Upper lobe of right lung (tissue), 1 donor: ENCODE measurements around the gene GPD1. TPM values are rescaled to one million over a fixed set of nuclear protein-coding genes. Genes with fewer than 3 reads are reported as not detected.

Source experiments
- ATAC-seq: fragments of 200-7000 bp; cut with Tn5 transposase; one replicate; pipeline ENCODE4 v1.9.1; 2020; ENCODE audit warnings: mild to moderate bottlenecking, moderate library complexity
- DNase-seq: peaks from one replicate; pipeline ENCODE4 v3.0.0-alpha.2; 2020
- H3K27ac ChIP-seq: fragments of 200-600 bp; one replicate; pipeline ENCODE4 v1.8.0; 2022
- H3K27me3 ChIP-seq: fragments of 200-600 bp; one replicate; pipeline ENCODE4 v1.8.0; 2022; ENCODE audit warnings: mild to moderate bottlenecking
- H3K36me3 ChIP-seq: fragments of 200-600 bp; one replicate; pipeline ENCODE4 v1.8.0; 2022
- H3K4me1 ChIP-seq: fragments of 200-600 bp; one replicate; pipeline ENCODE4 v1.8.0; 2022
- H3K4me3 ChIP-seq: fragments of 200-600 bp; one replicate; pipeline ENCODE4 v1.8.0; 2022; ENCODE audit warnings: mild to moderate bottlenecking
- H3K9me3 ChIP-seq: fragments of 200-600 bp; one replicate; pipeline ENCODE4 v1.8.0; 2022
- intact Hi-C: fragments of 100-400 bp; cut with DNase I; formaldehyde crosslinking; loops from one replicate; pipeline ENCODE4 v1.11.0; 2022
- total RNA-seq: library from RNA; stranded (reverse); fragmentation: NEBNext Ultra II Directional; extraction: Animal tissue kit (Norgen Biotek cat#: 25700); gene quantifications from one replicate; pipeline ENCODE4 v1.2.1, GENCODE V29; 2021
- TF ChIP-seq, protein P1 (sequence below): fragments of 200-600 bp; IDR thresholded peaks from one replicate; pipeline ENCODE4 v1.8.0; 2022; ENCODE audit warnings: antibody characterized with exemption
- donor health status: DM: no; HTN: yes; CAD: no; lungs with severe emphysema.

GPD1 gene
- total RNA-seq, 1 donor from 2014 or later, result 32.9 TPM

- Histone ChIP-seq H3K4me3 (peak overlapping the region; percentile 58), H3K27ac (no peak overlapping the region), H3K27me3 (peaks cover 18% of the 10 kb centered on the region), H3K9me3 (no peaks in the 10 kb centered on the region), H3K4me1 (peaks cover 7% of the 10 kb centered on the region), H3K36me3 (no peaks in the 10 kb centered on the region)
- intact Hi-C loops, result loop anchor here (5.0 to 10.0 kb wide), 2 partner anchors 91 to 193 kb away; no protein-coding TSS in a partner anchor
- no peak for ATAC-seq
- TF ChIP-seq, protein P1, sequence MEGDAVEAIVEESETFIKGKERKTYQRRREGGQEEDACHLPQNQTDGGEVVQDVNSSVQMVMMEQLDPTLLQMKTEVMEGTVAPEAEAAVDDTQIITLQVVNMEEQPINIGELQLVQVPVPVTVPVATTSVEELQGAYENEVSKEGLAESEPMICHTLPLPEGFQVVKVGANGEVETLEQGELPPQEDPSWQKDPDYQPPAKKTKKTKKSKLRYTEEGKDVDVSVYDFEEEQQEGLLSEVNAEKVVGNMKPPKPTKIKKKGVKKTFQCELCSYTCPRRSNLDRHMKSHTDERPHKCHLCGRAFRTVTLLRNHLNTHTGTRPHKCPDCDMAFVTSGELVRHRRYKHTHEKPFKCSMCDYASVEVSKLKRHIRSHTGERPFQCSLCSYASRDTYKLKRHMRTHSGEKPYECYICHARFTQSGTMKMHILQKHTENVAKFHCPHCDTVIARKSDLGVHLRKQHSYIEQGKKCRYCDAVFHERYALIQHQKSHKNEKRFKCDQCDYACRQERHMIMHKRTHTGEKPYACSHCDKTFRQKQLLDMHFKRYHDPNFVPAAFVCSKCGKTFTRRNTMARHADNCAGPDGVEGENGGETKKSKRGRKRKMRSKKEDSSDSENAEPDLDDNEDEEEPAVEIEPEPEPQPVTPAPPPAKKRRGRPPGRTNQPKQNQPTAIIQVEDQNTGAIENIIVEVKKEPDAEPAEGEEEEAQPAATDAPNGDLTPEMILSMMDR, result no peak
- DNase-seq, result no peak
Observed at GRCh38 chr12:50057896-50058670, 45.7 kb upstream of the GPD1 start.

DNA sequence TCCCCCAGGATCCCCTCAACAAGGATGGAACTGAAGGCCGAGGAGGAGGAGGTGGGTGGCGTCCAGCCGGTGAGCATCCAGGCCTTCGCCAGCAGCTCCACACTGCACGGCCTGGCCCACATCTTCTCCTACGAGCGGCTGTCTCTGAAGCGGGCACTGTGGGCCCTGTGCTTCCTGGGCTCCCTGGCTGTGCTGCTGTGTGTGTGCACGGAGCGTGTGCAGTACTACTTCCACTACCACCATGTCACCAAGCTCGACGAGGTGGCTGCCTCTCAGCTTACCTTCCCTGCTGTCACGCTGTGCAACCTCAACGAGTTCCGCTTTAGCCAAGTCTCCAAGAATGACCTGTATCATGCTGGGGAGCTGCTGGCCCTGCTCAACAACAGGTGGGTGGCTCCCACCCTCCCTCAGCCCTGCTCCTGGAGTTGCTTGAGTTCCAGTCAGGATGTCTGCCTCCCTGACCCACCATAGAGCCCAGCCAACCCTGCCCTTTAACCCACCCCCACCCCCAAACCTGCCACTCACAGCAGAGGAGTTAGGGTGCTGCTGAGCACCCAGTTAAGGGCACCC lies 45.0 kb upstream of the GPD1 start:
- no peak for DNase-seq
- no peaks in the 10 kb centered on the region for H3K36me3 ChIP-seq
- TF ChIP-seq, protein P1, result no peak
- no peak overlapping the region for H3K4me3 ChIP-seq
- H3K27me3 ChIP-seq, result peaks cover 18% of the 10 kb centered on the region
- intact Hi-C loops, result loop anchor here (5.0 to 10.0 kb wide), 2 partner anchors 92 to 194 kb away; no protein-coding TSS in a partner anchor
- ATAC-seq, result no peak
- peaks cover 7% of the 10 kb centered on the region for H3K4me1 ChIP-seq
- H3K9me3 ChIP-seq, result no peaks in the 10 kb centered on the region
- H3K27ac ChIP-seq, result no peak overlapping the region

- no peak for ATAC-seq
- TF ChIP-seq, protein P1, result no peak
- intact Hi-C loops, result loop anchor here (5.0 to 10.0 kb wide), 2 partner anchors 92 to 195 kb away; no protein-coding TSS in a partner anchor
- no peaks in the 10 kb centered on the region for H3K9me3 ChIP-seq
- H3K4me1 ChIP-seq, result peaks cover 7% of the 10 kb centered on the region
- no peak overlapping the region for H3K4me3 ChIP-seq
- H3K27me3 ChIP-seq, result peaks cover 18% of the 10 kb centered on the region
- no peaks in the 10 kb centered on the region for H3K36me3 ChIP-seq
- DNase-seq, result no peak
- no peak overlapping the region for H3K27ac ChIP-seq
Observed at GRCh38 chr12:50059440-50060119, 44.2 kb upstream of the GPD1 start.

GRCh38 chr12:50060120-50060468 lies 43.7 kb upstream of the GPD1 start:
- no peaks in the 10 kb centered on the region for H3K36me3 ChIP-seq
- no peak for ATAC-seq
- intact Hi-C loops, result no loop called here

GRCh38 chr12:50061171-50061570 lies 42.6 kb upstream of the GPD1 start:
- Histone ChIP-seq H3K4me3 (no peak overlapping the region), H3K27me3 (peaks cover 18% of the 10 kb centered on the region), H3K9me3 (no peaks in the 10 kb centered on the region), H3K4me1 (peaks cover 7% of the 10 kb centered on the region), H3K36me3 (no peaks in the 10 kb centered on the region), H3K27ac (no peak overlapping the region)
- ATAC-seq (peak; percentile 33), DNase-seq (no peak)
- TF ChIP-seq, protein P1, result no peak
- intact Hi-C loops, result no loop called here

More at GRCh38 chr12:50060120-50060468, 43.7 kb upstream of the GPD1 start:
- Histone ChIP-seq H3K9me3 (no peaks in the 10 kb centered on the region), H3K4me3 (no peak overlapping the region), H3K4me1 (peaks cover 7% of the 10 kb centered on the region), H3K27ac (no peak overlapping the region), H3K27me3 (peaks cover 18% of the 10 kb centered on the region)
- TF ChIP-seq, protein P1, result no peak
- no peak for DNase-seq
